Neural cell (in vitro differentiated cells): ENCODE measurements around the gene ZRANB3. TPM values are rescaled to one million over a fixed set of nuclear protein-coding genes. Genes with fewer than 3 reads are reported as not detected.

ENCODE experiments used
- H2AFZ ChIP-seq: fragments of 200-600, 300-800 bp; sonication (generic), shearing (Covaris generic); 2 replicates; pipeline ENCODE4 v1.6.0; 2014; ENCODE audit warnings: low read depth, mild to moderate bottlenecking, antibody characterized with exemption, low read length, moderate library complexity
- H3F3A ChIP-seq: fragments of 200-600 bp; shearing (Covaris generic); 2 replicates; pipeline ENCODE4 v1.6.1; 2016; ENCODE audit warnings: mild to moderate bottlenecking, moderate library complexity, mixed read lengths, antibody characterized with exemption, low read length; ENCODE audit not compliant: insufficient read depth, poor library complexity, severe bottlenecking
- H3K27ac ChIP-seq: fragments of 200-600, 300-800 bp; sonication (generic), shearing (Covaris generic); 2 replicates; pipeline ENCODE4 v1.5.1; 2014; ENCODE audit warnings: mild to moderate bottlenecking, low read length, moderate library complexity
- H3K27me3 ChIP-seq: fragments of 300-800, 200-600 bp; sonication (generic), shearing (Covaris generic); 2 replicates; pipeline ENCODE4 v1.6.0; 2014; ENCODE audit warnings: mild to moderate bottlenecking, low read depth, low read length, moderate library complexity; ENCODE audit not compliant: insufficient read depth
- H3K36me3 ChIP-seq: fragments of 300-800, 200-600 bp; sonication (generic), shearing (Covaris generic); 2 replicates; pipeline ENCODE4 v1.5.1; 2014; ENCODE audit warnings: mild to moderate bottlenecking, antibody characterized with exemption, low read length, moderate library complexity; ENCODE audit not compliant: insufficient read depth
- H3K4me2 ChIP-seq: fragments of 300-800, 200-600 bp; sonication (generic), shearing (Covaris generic); 2 replicates; pipeline ENCODE4 v1.6.0; 2014; ENCODE audit warnings: mild to moderate bottlenecking, low read length
- H3K4me3 ChIP-seq: fragments of 300-800, 200-600 bp; sonication (generic), shearing (Covaris generic); 2 replicates; pipeline ENCODE4 v1.5.1; 2014; ENCODE audit warnings: mild to moderate bottlenecking, low read length, moderate library complexity
- H3K79me2 ChIP-seq: fragments of 200-600 bp; shearing (Covaris generic); replicated peaks from 2 replicates; pipeline ENCODE4 v1.6.0; 2014; ENCODE audit warnings: mild to moderate bottlenecking, low read length, moderate library complexity; ENCODE audit not compliant: insufficient read depth
- H3K9ac ChIP-seq: fragments of 300-800, 200-600 bp; sonication (generic), shearing (Covaris generic); 2 replicates; pipeline ENCODE4 v1.6.1; 2016; ENCODE audit warnings: mild to moderate bottlenecking, low read length, mixed read lengths
- H3K9me2 ChIP-seq: fragments of 200-600 bp; shearing (Covaris generic); 2 replicates; pipeline ENCODE4 v1.6.1; 2016; ENCODE audit warnings: mild to moderate bottlenecking, low read length, mixed read lengths; ENCODE audit not compliant: insufficient read depth
- H3K9me3 ChIP-seq: fragments of 200-600, 300-800 bp; sonication (generic), shearing (Covaris generic); 2 replicates; pipeline ENCODE4 v1.6.1; 2016; ENCODE audit warnings: mild to moderate bottlenecking, mixed run types, low read length, moderate library complexity, mixed read lengths
- H4K20me1 ChIP-seq: fragments of 200-600 bp; shearing (Covaris generic); 2 replicates; pipeline ENCODE4 v1.6.1; 2016; ENCODE audit warnings: mild to moderate bottlenecking, mixed run types; ENCODE audit not compliant: insufficient read depth
- EP300 ChIP-seq: fragments of 450-650 bp; conservative IDR thresholded peaks from 2 replicates; pipeline ENCODE4 v1.6.1; 2014; ENCODE audit warnings: antibody characterized with exemption, mild to moderate bottlenecking, moderate library complexity; ENCODE audit not compliant: poor library complexity, severe bottlenecking
- EZH2 ChIP-seq: fragments of 200-600, 300-800 bp; shearing (Covaris generic), sonication (generic); IDR thresholded peaks from 2 replicates; pipeline ENCODE4 v1.6.1; 2014; ENCODE audit warnings: antibody characterized with exemption, low read length, borderline replicate concordance, mild to moderate bottlenecking; ENCODE audit not compliant: insufficient read depth, poor library complexity, severe bottlenecking
- MXI1 ChIP-seq: fragments of 450-650 bp; conservative IDR thresholded peaks from 2 replicates; pipeline ENCODE4 v1.6.1; 2014; ENCODE audit warnings: antibody characterized with exemption, mild to moderate bottlenecking; ENCODE audit not compliant: poor library complexity, severe bottlenecking
- POLR2AphosphoS5 ChIP-seq: IDR thresholded peaks from 2 replicates; pipeline ENCODE4 v1.6.1; 2012
- RAD21 ChIP-seq: fragments of 450-650 bp; conservative IDR thresholded peaks from 2 replicates; pipeline ENCODE4 v1.6.1; 2014; ENCODE audit warnings: antibody characterized with exemption, mild to moderate bottlenecking, moderate library complexity
- SMC3 ChIP-seq: fragments of 450-650 bp; conservative IDR thresholded peaks from 2 replicates; pipeline ENCODE4 v1.6.1; 2014; ENCODE audit warnings: antibody characterized with exemption, mild to moderate bottlenecking, moderate library complexity; ENCODE audit not compliant: poor library complexity
- TAF1 ChIP-seq: IDR thresholded peaks from 2 replicates; pipeline ENCODE4 v1.6.1; 2012; ENCODE audit warnings: low read depth
- polyA plus RNA-seq: library from polyadenylated mRNA; depleted of rRNA; stranded (reverse); fragments of >200 nt; gene quantifications from 2 replicates; pipeline ENCODE4 v1.2.3, GENCODE V29; 2014
- TF ChIP-seq, protein P1 (sequence below): fragments of 450-650 bp; IDR thresholded peaks from 2 replicates; pipeline ENCODE4 v1.5.1; 2014; ENCODE audit warnings: antibody characterized with exemption, mild to moderate bottlenecking, moderate library complexity; ENCODE audit not compliant: poor library complexity, severe bottlenecking
- TF ChIP-seq, protein P2 (sequence below): IDR thresholded peaks from 2 replicates; pipeline ENCODE4 v1.6.1; 2012; ENCODE audit warnings: borderline replicate concordance

Gene ZRANB3
- polyA plus RNA-seq, 1 donor from 2014 or later: 3.5 TPM

GRCh38 chr2:135151615-135152014 lies 379.4 kb downstream of the ZRANB3 start:
- Histone ChIP-seq H3K27ac (no peak overlapping the region), H3K9ac (no peak overlapping the region), H4K20me1 (no peaks in the 10 kb centered on the region), H3K9me3 (no peaks in the 10 kb centered on the region), H3K36me3 (peaks cover 13% of the 10 kb centered on the region), H3F3A (no peaks in the 10 kb centered on the region), H2AFZ (no peak overlapping the region), H3K4me2 (no peak overlapping the region), H3K27me3 (no peaks in the 10 kb centered on the region), H3K79me2 (no peaks in the 10 kb centered on the region), H3K9me2 (no peaks in the 10 kb centered on the region), H3K4me3 (no peak overlapping the region)
- TF ChIP-seq RAD21: no peak
- no peak for TF ChIP-seq EP300
- TF ChIP-seq, protein P1, sequence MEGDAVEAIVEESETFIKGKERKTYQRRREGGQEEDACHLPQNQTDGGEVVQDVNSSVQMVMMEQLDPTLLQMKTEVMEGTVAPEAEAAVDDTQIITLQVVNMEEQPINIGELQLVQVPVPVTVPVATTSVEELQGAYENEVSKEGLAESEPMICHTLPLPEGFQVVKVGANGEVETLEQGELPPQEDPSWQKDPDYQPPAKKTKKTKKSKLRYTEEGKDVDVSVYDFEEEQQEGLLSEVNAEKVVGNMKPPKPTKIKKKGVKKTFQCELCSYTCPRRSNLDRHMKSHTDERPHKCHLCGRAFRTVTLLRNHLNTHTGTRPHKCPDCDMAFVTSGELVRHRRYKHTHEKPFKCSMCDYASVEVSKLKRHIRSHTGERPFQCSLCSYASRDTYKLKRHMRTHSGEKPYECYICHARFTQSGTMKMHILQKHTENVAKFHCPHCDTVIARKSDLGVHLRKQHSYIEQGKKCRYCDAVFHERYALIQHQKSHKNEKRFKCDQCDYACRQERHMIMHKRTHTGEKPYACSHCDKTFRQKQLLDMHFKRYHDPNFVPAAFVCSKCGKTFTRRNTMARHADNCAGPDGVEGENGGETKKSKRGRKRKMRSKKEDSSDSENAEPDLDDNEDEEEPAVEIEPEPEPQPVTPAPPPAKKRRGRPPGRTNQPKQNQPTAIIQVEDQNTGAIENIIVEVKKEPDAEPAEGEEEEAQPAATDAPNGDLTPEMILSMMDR: no peak
- TF ChIP-seq POLR2AphosphoS5: no peak
- no peak for TF ChIP-seq SMC3
- no peak for TF ChIP-seq EZH2
- no peak for TF ChIP-seq MXI1
- TF ChIP-seq, protein P2, sequence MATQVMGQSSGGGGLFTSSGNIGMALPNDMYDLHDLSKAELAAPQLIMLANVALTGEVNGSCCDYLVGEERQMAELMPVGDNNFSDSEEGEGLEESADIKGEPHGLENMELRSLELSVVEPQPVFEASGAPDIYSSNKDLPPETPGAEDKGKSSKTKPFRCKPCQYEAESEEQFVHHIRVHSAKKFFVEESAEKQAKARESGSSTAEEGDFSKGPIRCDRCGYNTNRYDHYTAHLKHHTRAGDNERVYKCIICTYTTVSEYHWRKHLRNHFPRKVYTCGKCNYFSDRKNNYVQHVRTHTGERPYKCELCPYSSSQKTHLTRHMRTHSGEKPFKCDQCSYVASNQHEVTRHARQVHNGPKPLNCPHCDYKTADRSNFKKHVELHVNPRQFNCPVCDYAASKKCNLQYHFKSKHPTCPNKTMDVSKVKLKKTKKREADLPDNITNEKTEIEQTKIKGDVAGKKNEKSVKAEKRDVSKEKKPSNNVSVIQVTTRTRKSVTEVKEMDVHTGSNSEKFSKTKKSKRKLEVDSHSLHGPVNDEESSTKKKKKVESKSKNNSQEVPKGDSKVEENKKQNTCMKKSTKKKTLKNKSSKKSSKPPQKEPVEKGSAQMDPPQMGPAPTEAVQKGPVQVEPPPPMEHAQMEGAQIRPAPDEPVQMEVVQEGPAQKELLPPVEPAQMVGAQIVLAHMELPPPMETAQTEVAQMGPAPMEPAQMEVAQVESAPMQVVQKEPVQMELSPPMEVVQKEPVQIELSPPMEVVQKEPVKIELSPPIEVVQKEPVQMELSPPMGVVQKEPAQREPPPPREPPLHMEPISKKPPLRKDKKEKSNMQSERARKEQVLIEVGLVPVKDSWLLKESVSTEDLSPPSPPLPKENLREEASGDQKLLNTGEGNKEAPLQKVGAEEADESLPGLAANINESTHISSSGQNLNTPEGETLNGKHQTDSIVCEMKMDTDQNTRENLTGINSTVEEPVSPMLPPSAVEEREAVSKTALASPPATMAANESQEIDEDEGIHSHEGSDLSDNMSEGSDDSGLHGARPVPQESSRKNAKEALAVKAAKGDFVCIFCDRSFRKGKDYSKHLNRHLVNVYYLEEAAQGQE: no peak
- no peak for TF ChIP-seq TAF1

- Histone ChIP-seq H3K79me2 (no peaks in the 10 kb centered on the region), H3K4me3 (no peak overlapping the region), H3K27me3 (no peaks in the 10 kb centered on the region), H3K9me2 (no peaks in the 10 kb centered on the region), H3K36me3 (peaks cover 6% of the 10 kb centered on the region), H3K9me3 (no peaks in the 10 kb centered on the region), H3K9ac (no peak overlapping the region), H3F3A (no peaks in the 10 kb centered on the region), H3K27ac (no peak overlapping the region), H2AFZ (no peak overlapping the region), H3K4me2 (no peak overlapping the region), H4K20me1 (no peaks in the 10 kb centered on the region)
- TF ChIP-seq, protein P1: no peak
- TF ChIP-seq RAD21: no peak
- no peak for TF ChIP-seq POLR2AphosphoS5
- TF ChIP-seq TAF1: no peak
- TF ChIP-seq MXI1: no peak
- no peak for TF ChIP-seq SMC3
- TF ChIP-seq EZH2: no peak
- TF ChIP-seq, protein P2: no peak
- TF ChIP-seq EP300: no peak
These were observed 380.3 kb downstream of the ZRANB3 start for GRCh38 chr2:135150725-135151124.
